ENCODE data around the gene METTL4.
"Not testable (repeated sequence)": the region's sequence is repeated elsewhere in the genome, so short reads cannot be mapped to it uniquely, and the experiment has no call there.

The METTL4 gene

DNA sequence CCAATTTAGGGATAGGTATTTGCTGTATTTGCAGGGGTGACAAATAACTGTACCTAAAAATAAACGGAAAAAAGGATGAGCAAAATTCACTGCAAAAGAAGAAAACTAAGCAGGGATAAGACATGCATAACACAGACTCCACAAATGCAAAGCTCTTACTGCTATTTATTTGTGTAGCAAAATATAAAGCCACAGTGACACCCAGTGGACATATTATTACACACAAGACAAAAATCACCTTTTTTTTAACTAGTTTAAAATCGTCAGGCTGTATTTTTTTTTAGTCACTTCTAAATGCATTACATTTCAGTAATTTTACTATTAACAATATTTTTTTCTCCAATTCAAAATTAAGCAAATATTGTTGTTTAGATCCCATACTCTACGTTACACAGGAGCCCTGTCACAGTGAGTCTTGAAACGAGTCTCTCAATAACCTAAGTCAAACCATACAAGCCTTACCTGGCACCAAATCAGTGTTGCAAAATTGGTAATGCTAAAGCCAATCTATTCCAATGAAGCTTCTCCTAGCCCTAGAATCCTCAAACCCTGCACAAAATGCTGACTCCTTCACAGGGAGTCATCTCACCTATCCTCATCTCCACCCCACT lies 23.7 kb downstream of the METTL4 start:
- no peak for DNase-seq (ENCODE audit: low read depth, low spot score)
- Histone ChIP-seq H3K4me1 (ENCODE audit: insufficient read depth, insufficient read length) (no peaks in the 10 kb centered on the region), H3K9ac (ENCODE audit: insufficient read length, low read depth) (no peak overlapping the region), H3K36me3 (ENCODE audit: insufficient read depth, insufficient read length, low read length) (no peaks in the 10 kb centered on the region), H3K4me3 (ENCODE audit: insufficient read length, low read depth) (no peak overlapping the region), H3K27me3 (ENCODE audit: insufficient read depth, insufficient read length) (no peaks in the 10 kb centered on the region), H3K9me3 (ENCODE audit: insufficient read depth, low read length) (no peaks in the 10 kb centered on the region)
- no peak for TF ChIP-seq ZNF274 (IDR thresholded peaks at IDR 0.05; ENCODE audit: low read depth, low read length)
- no peak for TF ChIP-seq YY1 (IDR thresholded peaks at IDR 0.05; ENCODE audit: insufficient read depth, insufficient read length)
- no peak for TF ChIP-seq SUZ12 (IDR thresholded peaks at IDR 0.05; ENCODE audit: extremely low read depth, insufficient read depth, insufficient read length)

DNA sequence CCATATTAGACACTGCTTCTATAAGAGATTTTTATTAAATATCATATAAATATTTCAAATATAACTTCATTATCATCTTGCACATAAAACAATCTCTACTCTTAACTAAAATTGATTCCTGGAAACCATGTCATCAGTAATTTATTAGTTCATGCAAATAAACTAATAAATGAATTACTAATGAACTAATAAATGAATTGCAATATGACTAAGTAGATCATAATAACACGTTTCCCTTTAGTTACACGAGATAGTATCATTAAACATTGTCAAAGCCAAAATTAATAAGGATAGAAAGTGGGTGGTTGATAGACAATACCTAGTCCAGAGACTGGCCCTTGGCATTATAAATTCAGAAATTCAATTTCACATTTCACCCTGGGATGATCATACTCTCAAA lies 26.1 kb downstream of the METTL4 start:
- Histone ChIP-seq H3K4me1 (ENCODE audit: insufficient read depth, insufficient read length) (no peaks in the 10 kb centered on the region), H3K4me3 (ENCODE audit: insufficient read length, low read depth) (no peak overlapping the region), H3K9me3 (ENCODE audit: insufficient read depth, low read length) (no peaks in the 10 kb centered on the region), H3K36me3 (ENCODE audit: insufficient read depth, insufficient read length, low read length) (no peaks in the 10 kb centered on the region), H3K9ac (ENCODE audit: insufficient read length, low read depth) (no peak overlapping the region), H3K27me3 (ENCODE audit: insufficient read depth, insufficient read length) (no peaks in the 10 kb centered on the region)
- TF ChIP-seq ZNF274 (IDR thresholded peaks at IDR 0.05; ENCODE audit: low read depth, low read length) = no peak
- no peak for DNase-seq (ENCODE audit: low read depth, low spot score)

- not testable (repeated sequence) for H3K4me1 ChIP-seq (ENCODE audit: insufficient read depth, insufficient read length); H3K9me3 ChIP-seq (ENCODE audit: insufficient read depth, low read length); H3K36me3 ChIP-seq (ENCODE audit: insufficient read depth, insufficient read length, low read length); H3K9ac ChIP-seq (ENCODE audit: insufficient read length, low read depth); H3K27me3 ChIP-seq (ENCODE audit: insufficient read depth, insufficient read length); H3K4me3 ChIP-seq (ENCODE audit: insufficient read length, low read depth)
- DNase-seq (ENCODE audit: low read depth, low spot score) = peak; percentile 1
These were observed 29.3 kb downstream of the METTL4 start for GRCh38 chr18:2541925-2542563.

GRCh38 chr18:2540575-2540974 lies 30.7 kb downstream of the METTL4 start:
- Histone ChIP-seq H3K9me3 (ENCODE audit: insufficient read depth, low read length) (no peaks in the 10 kb centered on the region), H3K9ac (ENCODE audit: insufficient read length, low read depth) (no peak overlapping the region), H3K27me3 (ENCODE audit: insufficient read depth, insufficient read length) (no peaks in the 10 kb centered on the region), H3K4me1 (ENCODE audit: insufficient read depth, insufficient read length) (no peaks in the 10 kb centered on the region), H3K36me3 (ENCODE audit: insufficient read depth, insufficient read length, low read length) (peaks cover 4% of the 10 kb centered on the region), H3K4me3 (ENCODE audit: insufficient read length, low read depth) (no peak overlapping the region)
- no peak for DNase-seq (ENCODE audit: low read depth, low spot score)
- TF ChIP-seq SUZ12 (IDR thresholded peaks at IDR 0.05; ENCODE audit: extremely low read depth, insufficient read depth, insufficient read length) (no peak), YY1 (IDR thresholded peaks at IDR 0.05; ENCODE audit: insufficient read depth, insufficient read length) (no peak), ZNF274 (IDR thresholded peaks at IDR 0.05; ENCODE audit: low read depth, low read length) (no peak)

DNA sequence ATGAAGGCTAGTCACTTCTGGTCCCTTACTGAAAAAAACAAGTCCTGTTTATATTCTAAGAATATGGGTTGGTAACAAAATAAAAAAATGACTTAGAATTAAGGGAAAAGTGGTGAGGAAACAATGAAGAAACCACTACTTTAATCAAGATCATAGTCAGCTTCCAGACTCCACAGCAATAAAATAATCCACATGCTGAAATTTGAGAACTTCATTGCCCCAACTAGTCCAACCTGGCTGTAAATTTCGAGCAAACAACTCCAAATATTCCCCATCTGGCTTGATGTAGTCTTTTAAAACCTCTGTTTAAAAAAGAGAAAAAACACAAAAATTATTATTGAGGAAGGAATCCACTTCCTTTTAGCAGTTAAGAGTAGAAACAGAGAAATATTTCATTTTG lies 32.5 kb downstream of the METTL4 start:
- H3K4me3 ChIP-seq (ENCODE audit: insufficient read length, low read depth) = no peak overlapping the region
- H3K9ac ChIP-seq (ENCODE audit: insufficient read length, low read depth) = no peak overlapping the region
- H3K9me3 ChIP-seq (ENCODE audit: insufficient read depth, low read length) = no peaks in the 10 kb centered on the region
- no peaks in the 10 kb centered on the region for H3K4me1 ChIP-seq (ENCODE audit: insufficient read depth, insufficient read length)
- no peak for TF ChIP-seq YY1 (IDR thresholded peaks at IDR 0.05; ENCODE audit: insufficient read depth, insufficient read length)
- TF ChIP-seq ZNF274 (IDR thresholded peaks at IDR 0.05; ENCODE audit: low read depth, low read length) = no peak
- no peak for TF ChIP-seq SUZ12 (IDR thresholded peaks at IDR 0.05; ENCODE audit: extremely low read depth, insufficient read depth, insufficient read length)
- DNase-seq (ENCODE audit: low read depth, low spot score) = no peak
- H3K36me3 ChIP-seq (ENCODE audit: insufficient read depth, insufficient read length, low read length) = peaks cover 4% of the 10 kb centered on the region
- no peaks in the 10 kb centered on the region for H3K27me3 ChIP-seq (ENCODE audit: insufficient read depth, insufficient read length)

DNA sequence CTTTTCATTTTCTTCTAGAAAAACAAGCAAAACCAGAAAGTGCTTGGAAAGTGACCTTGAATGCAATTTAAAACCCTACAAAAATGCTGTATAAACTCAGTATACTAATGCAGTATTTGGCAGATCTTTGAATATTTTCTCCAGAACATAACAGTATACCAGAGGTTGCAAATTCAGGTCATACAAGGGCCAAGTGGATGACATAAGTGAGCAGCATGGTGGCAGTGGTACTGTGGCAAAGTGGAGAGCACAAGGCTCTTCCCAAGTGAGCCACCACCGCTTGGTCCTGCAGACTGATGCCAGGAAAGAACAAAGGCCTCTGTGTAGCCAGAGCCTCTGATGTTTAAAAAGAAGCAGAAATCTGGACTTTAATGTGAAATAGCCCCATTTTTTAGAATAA lies 33.1 kb downstream of the METTL4 start:
- Histone ChIP-seq H3K27me3 (ENCODE audit: insufficient read depth, insufficient read length) (no peaks in the 10 kb centered on the region), H3K9me3 (ENCODE audit: insufficient read depth, low read length) (0 out of 2 replicates have a peak, but pooled peaks cover 1% of the 10 kb centered on the region), H3K4me3 (ENCODE audit: insufficient read length, low read depth) (no peak overlapping the region), H3K9ac (ENCODE audit: insufficient read length, low read depth) (no peak overlapping the region), H3K36me3 (ENCODE audit: insufficient read depth, insufficient read length, low read length) (peaks cover 4% of the 10 kb centered on the region), H3K4me1 (ENCODE audit: insufficient read depth, insufficient read length) (no peaks in the 10 kb centered on the region)
- DNase-seq (ENCODE audit: low read depth, low spot score) = no peak
- TF ChIP-seq ZNF274 (IDR thresholded peaks at IDR 0.05; ENCODE audit: low read depth, low read length) = no peak
- no peak for TF ChIP-seq SUZ12 (IDR thresholded peaks at IDR 0.05; ENCODE audit: extremely low read depth, insufficient read depth, insufficient read length)
- no peak for TF ChIP-seq YY1 (IDR thresholded peaks at IDR 0.05; ENCODE audit: insufficient read depth, insufficient read length)

DNA sequence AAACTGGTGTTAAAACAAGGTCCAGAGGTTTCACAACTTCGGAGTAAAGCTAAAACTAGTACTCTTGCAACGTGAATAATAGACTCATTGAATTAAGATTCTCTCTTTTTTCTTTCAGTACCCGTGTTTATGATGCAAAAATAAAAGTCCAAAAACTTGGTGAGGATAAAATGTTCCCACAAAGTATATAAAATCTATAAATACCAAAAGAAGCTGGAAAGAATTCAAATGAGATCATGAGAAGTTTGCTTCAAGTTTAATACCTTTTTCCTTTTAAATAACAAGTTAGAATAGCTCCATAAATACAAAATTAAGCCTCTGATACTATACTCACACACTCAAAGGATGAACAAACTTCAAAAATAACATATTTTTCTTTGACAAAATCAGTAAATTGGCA lies 34.0 kb downstream of the METTL4 start:
- peaks cover 4% of the 10 kb centered on the region for H3K36me3 ChIP-seq (ENCODE audit: insufficient read depth, insufficient read length, low read length)
- peaks cover 11% of the 10 kb centered on the region; the same call in 1 of the 2 replicates for H3K9me3 ChIP-seq (ENCODE audit: insufficient read depth, low read length)
- H3K4me1 ChIP-seq (ENCODE audit: insufficient read depth, insufficient read length) = no peaks in the 10 kb centered on the region
- H3K4me3 ChIP-seq (ENCODE audit: insufficient read length, low read depth) = no peak overlapping the region
- TF ChIP-seq ZNF274 (IDR thresholded peaks at IDR 0.05; ENCODE audit: low read depth, low read length) = no peak
- TF ChIP-seq YY1 (IDR thresholded peaks at IDR 0.05; ENCODE audit: insufficient read depth, insufficient read length) = no peak
- TF ChIP-seq SUZ12 (IDR thresholded peaks at IDR 0.05; ENCODE audit: extremely low read depth, insufficient read depth, insufficient read length) = no peak
- DNase-seq (ENCODE audit: low read depth, low spot score) = no peak
- H3K27me3 ChIP-seq (ENCODE audit: insufficient read depth, insufficient read length) = no peaks in the 10 kb centered on the region
- H3K9ac ChIP-seq (ENCODE audit: insufficient read length, low read depth) = no peak overlapping the region

Data from NT2/D1 (cell line).